Epithelial cell of esophagus (primary cell): ENCODE data around the gene POFUT1.
"Not testable (repeated sequence)": the region's sequence is repeated elsewhere in the genome, so short reads cannot be mapped to it uniquely, and the experiment has no call there.

Experiments
- DNase-seq: peaks from one replicate; pipeline ENCODE4 v3.0.0; 2010; ENCODE audit warnings: low read depth
- H3K4me3 ChIP-seq: 2 replicates; pipeline ENCODE4 v1.5.1; 2011; ENCODE audit warnings: mild to moderate bottlenecking, low read length, control low read depth
- CTCF ChIP-seq: IDR thresholded peaks from 2 replicates; pipeline ENCODE4 v1.5.1; 2011; ENCODE audit warnings: low read depth, mild to moderate bottlenecking, low read length, control low read depth, inconsistent platforms; ENCODE audit not compliant: insufficient read depth; ENCODE audit errors: missing control alignments

Gene POFUT1

GRCh38 chr20:32193996-32194395, 13.7 kb upstream of the POFUT1 start:
- DNase-seq: no peak
- H3K4me3 ChIP-seq: no peak overlapping the region
- no peak for TF ChIP-seq CTCF

- no peak for TF ChIP-seq CTCF
- H3K4me3 ChIP-seq: no peak overlapping the region
- no peak for DNase-seq
Observed at GRCh38 chr20:32195581-32195980, 12.1 kb upstream of the POFUT1 start.

GRCh38 chr20:32196613-32197012, 11.1 kb upstream of the POFUT1 start:
- H3K4me3 ChIP-seq, DNase-seq: not testable (repeated sequence)

GRCh38 chr20:32197136-32197535, 10.5 kb upstream of the POFUT1 start:
- H3K4me3 ChIP-seq, DNase-seq: not testable (repeated sequence)

- DNase-seq: no peak
- no peak for TF ChIP-seq CTCF
- H3K4me3 ChIP-seq: no peak overlapping the region
Observed at GRCh38 chr20:32199006-32199405, 8.7 kb upstream of the POFUT1 start.

- no peak overlapping the region for H3K4me3 ChIP-seq
- peak; percentile 65 for DNase-seq
Observed at GRCh38 chr20:32201296-32201976, 6.2 kb upstream of the POFUT1 start.

GRCh38 chr20:32201977-32202363, 5.7 kb upstream of the POFUT1 start:
- TF ChIP-seq CTCF: peak; percentile 7
- peak; percentile 39 for DNase-seq
- no peak overlapping the region for H3K4me3 ChIP-seq

More at GRCh38 chr20:32201296-32201976, 6.2 kb upstream of the POFUT1 start:
- no peak for TF ChIP-seq CTCF

- peak overlapping the region; percentile 87 for H3K4me3 ChIP-seq
- DNase-seq: peak; percentile 91
- no peak for TF ChIP-seq CTCF
Observed at GRCh38 chr20:32203356-32204204, 4.1 kb upstream of the POFUT1 start.
